Endothelial cell of umbilical vein (primary cell): ENCODE results near the gene CLCN5. TPM values are rescaled to one million over a fixed set of nuclear protein-coding genes. Genes with fewer than 3 reads are reported as not detected.

Experiments used
- BruUV-seq: library from RNA; stranded (reverse); fragments of 400-500 nt; replicated peaks from 2 replicates; lab custom pipeline; 2021; lab: Mats Ljungman, UMichigan
- CTCF ChIA-PET: fragments of 300-600, 350-600 bp; sonication (Branson Sonifier 250); formaldehyde crosslinking; loops from one replicate; lab custom pipeline; 2021; ENCODE audit warnings: antibody characterized with exemption, inconsistent platforms; lab: Charles Lee
- POLR2A ChIA-PET: fragments of 300-600, 350-600 bp; sonication (Branson Sonifier 250); formaldehyde crosslinking; loops from one replicate; lab custom pipeline; 2021; ENCODE audit warnings: antibody characterized with exemption, inconsistent platforms; lab: Charles Lee
- DNase-seq: peaks from one replicate; pipeline ENCODE4 v3.0.0-alpha.2; 2011; ENCODE audit warnings: low read depth, low spot score
- FAIRE-seq: peaks from 2 replicates; lab custom pipeline; 2011; peaks lifted over from hg19 to GRCh38; lab: Jason Lieb, UNC
- H2AFZ ChIP-seq: 2 replicates; pipeline ENCODE4 v1.6.0; 2012; ENCODE audit warnings: low read depth, low read length, control low read depth, inconsistent platforms
- H3K27ac ChIP-seq: 2 replicates; pipeline ENCODE4 v1.5.1; 2011; ENCODE audit warnings: low read depth, mild to moderate bottlenecking, control low read depth, low read length, moderate library complexity; ENCODE audit not compliant: insufficient read depth
- H3K27me3 ChIP-seq, 2 experiments: 2 replicates each; pipeline versions ENCODE4 v1.6.0 to v1.6.1; 2011; ENCODE audit warnings: low read length in 2 of 2, mixed read lengths in 1 of 2; ENCODE audit not compliant: control insufficient read depth in 2 of 2, insufficient read depth in 2 of 2
- H3K36me3 ChIP-seq, 2 experiments: 2 replicates in 1 of 2; 3 replicates in 1 of 2; pipeline ENCODE4 v1.5.1; 2011; ENCODE audit warnings: low read length in 2 of 2, mild to moderate bottlenecking in 1 of 2, moderate library complexity in 1 of 2; ENCODE audit not compliant: control insufficient read depth in 2 of 2, insufficient read depth in 2 of 2; ENCODE audit errors: extremely low read depth in 1 of 2
- H3K4me1 ChIP-seq: 3 replicates; pipeline ENCODE4 v1.5.1; 2011; ENCODE audit warnings: mild to moderate bottlenecking, low read length; ENCODE audit not compliant: control insufficient read depth, insufficient read depth; ENCODE audit errors: extremely low read depth
- H3K4me2 ChIP-seq: 2 replicates; pipeline ENCODE4 v1.6.1; 2011; ENCODE audit warnings: low read length, control low read depth, mixed read lengths; ENCODE audit not compliant: insufficient read depth
- H3K4me3 ChIP-seq, 3 experiments: fragments of 200-600 bp in 1 of 3; sonication (generic), shearing (Covaris generic) in 1 of 3; replicated peaks in 1 of 3; 2 replicates each; pipeline ENCODE4 v1.5.1; 2011 to 2016; ENCODE audit warnings: control low read depth in 3 of 3, low read length in 3 of 3, mild to moderate bottlenecking in 2 of 3, inconsistent platforms in 1 of 3, low read depth in 1 of 3, moderate library complexity in 1 of 3; ENCODE audit not compliant: insufficient read depth in 1 of 3
- H3K79me2 ChIP-seq: 2 replicates; pipeline ENCODE4 v1.6.0; 2012; ENCODE audit warnings: low read length, inconsistent platforms; ENCODE audit not compliant: control insufficient read depth, insufficient read depth
- H3K9ac ChIP-seq: replicated peaks from 2 replicates; pipeline ENCODE3; 2011; ENCODE audit warnings: low read length, control low read depth; ENCODE audit not compliant: insufficient read depth; ENCODE audit errors: extremely low read depth
- H3K9me1 ChIP-seq: replicated peaks from 3 replicates; pipeline ENCODE4 v1.6.0; 2011; ENCODE audit warnings: mild to moderate bottlenecking, low read length; ENCODE audit not compliant: control insufficient read depth, insufficient read depth; ENCODE audit errors: extremely low read depth
- H3K9me3 ChIP-seq: replicated peaks from 2 replicates; pipeline ENCODE4 v1.5.1; 2012; ENCODE audit warnings: low read length, inconsistent platforms; ENCODE audit not compliant: control insufficient read depth, insufficient read depth
- H4K20me1 ChIP-seq: replicated peaks from 2 replicates; pipeline ENCODE3; 2011; ENCODE audit warnings: mild to moderate bottlenecking, low read length; ENCODE audit not compliant: control insufficient read depth, insufficient read depth; ENCODE audit errors: extremely low read depth
- CTCF ChIP-seq, 2 donors: IDR thresholded peaks; 1 replicate in 1 of 2; 2 replicates in 1 of 2; pipeline ENCODE4 v1.5.1; 2011; ENCODE audit warnings: low read length in 2 of 2, mild to moderate bottlenecking in 2 of 2, moderate library complexity in 2 of 2, control low read depth in 1 of 2, inconsistent platforms in 1 of 2, low read depth in 1 of 2; ENCODE audit not compliant: insufficient read depth in 1 of 2; ENCODE audit errors: extremely low read depth in 1 of 2
- EZH2 ChIP-seq: IDR thresholded peaks from 2 replicates; pipeline ENCODE4 v1.6.1; 2012; ENCODE audit warnings: borderline replicate concordance, low read depth, mild to moderate bottlenecking, moderate library complexity, low read length, inconsistent platforms; ENCODE audit not compliant: severe bottlenecking
- FOS ChIP-seq: IDR thresholded peaks from 2 replicates; pipeline ENCODE4 v1.6.1; 2011; ENCODE audit warnings: mild to moderate bottlenecking, low read length, moderate library complexity, borderline replicate concordance; ENCODE audit not compliant: insufficient read depth
- GATA2 ChIP-seq: IDR thresholded peaks from 2 replicates; pipeline ENCODE4 v1.7.0; 2011; ENCODE audit warnings: low read depth, mild to moderate bottlenecking, moderate library complexity, mixed read lengths, low read length; ENCODE audit not compliant: insufficient read length, insufficient read depth
- JUN ChIP-seq: IDR thresholded peaks from 2 replicates; pipeline ENCODE4 v1.6.1; 2011; ENCODE audit warnings: borderline replicate concordance, low read depth; ENCODE audit not compliant: insufficient read length, insufficient read depth
- MAX ChIP-seq: IDR thresholded peaks from 2 replicates; pipeline ENCODE4 v1.6.1; 2011; ENCODE audit not compliant: insufficient read depth, insufficient read length
- MYC ChIP-seq: IDR thresholded peaks from one replicate; pipeline ENCODE4 v1.6.1; 2011; ENCODE audit warnings: mild to moderate bottlenecking, low read depth, low read length
- POLR2A ChIP-seq: IDR thresholded peaks from 2 replicates; pipeline ENCODE4 v1.6.1; 2012; ENCODE audit warnings: low read depth, mild to moderate bottlenecking, control low read depth, low read length
- POLR2AphosphoS5 ChIP-seq: IDR thresholded peaks from 2 replicates; pipeline ENCODE4 v1.6.1; 2012; ENCODE audit warnings: low read depth, mild to moderate bottlenecking, control low read depth, low read length, moderate library complexity; ENCODE audit not compliant: insufficient read depth
- dilution Hi-C: fragments of 300-500 bp; cut with MboI; formaldehyde crosslinking; loops from one replicate; pipeline ENCODE4 v1.15.0; 2019; ENCODE audit warnings: low sequenced_read_pairs; ENCODE audit not compliant: extremely low pct_ligation_motif_present
- intact Hi-C: fragments of 100-400 bp; cut with micrococcal nuclease; formaldehyde crosslinking; loops from one replicate; pipeline ENCODE4 v1.10.0; 2022
- polyA plus RNA-seq, 4 experiments: library from polyadenylated mRNA; depleted of rRNA in 3 of 4; stranded (reverse) in 3 of 4; unstranded in 1 of 4; fragments of >200 nt; gene quantifications; 2 replicates each; pipeline versions ENCODE4 v1.2.1 to v1.2.3, GENCODE V29; 2011 to 2012; ENCODE audit warnings: missing spikeins in 1 of 4
- total RNA-seq: library from RNA; stranded (reverse); gene quantifications from 2 replicates; pipeline ENCODE4 v1.2.3, GENCODE V29; 2021

The CLCN5 gene
- total and polyA plus RNA-seq, 2 donors (not counting 3 experiments of a cell fraction or from before 2014, with no cell fraction given), result 3.1 to 12.9 TPM

GRCh38 chrX:49949961-49950360 lies 27.6 kb downstream of the CLCN5 start:
- H4K20me1 ChIP-seq, result no peaks in the 10 kb centered on the region
- H3K79me2 ChIP-seq, result no peaks in the 10 kb centered on the region
- no peak overlapping the region for H3K4me2 ChIP-seq
- dilution Hi-C loops (no loop called here), intact Hi-C loops (no loop called here)
- CTCF ChIA-PET, result no interaction called here
- no peaks in the 10 kb centered on the region for H3K27me3 ChIP-seq
- TF ChIP-seq POLR2A (no peak), POLR2AphosphoS5 (no peak), CTCF (IDR thresholded peaks at IDR 0.05; ENCODE audit: extremely low read depth in 1 of 2, insufficient read depth in 1 of 2, low read depth in 1 of 2, low read length in 2 of 2) (no peak), MAX (no peak), FOS (no peak), MYC (no peak), EZH2 (no peak), GATA2 (no peak), JUN (no peak)
- no peak overlapping the region for H3K27ac ChIP-seq
- no peak overlapping the region for H2AFZ ChIP-seq
- no peak overlapping the region for H3K9ac ChIP-seq
- no peaks in the 10 kb centered on the region for H3K9me3 ChIP-seq
- POLR2A ChIA-PET, result no interaction called here
- DNase-seq, result no peak
- H3K4me1 ChIP-seq, result no peaks in the 10 kb centered on the region
- no peaks in the 10 kb centered on the region for H3K36me3 ChIP-seq
- FAIRE-seq, result no peak
- no TSS peak for BruUV-seq
- no peaks in the 10 kb centered on the region for H3K9me1 ChIP-seq
- H3K4me3 ChIP-seq, result no peak overlapping the region
